NCI-H2029 treated with DMSO at 0.1 percent for 48 hours (cell line): ENCODE results near the gene AATK.
A peak's percentile ranks its signal among the peaks of the same experiment; 100 is the strongest.

Experiments used
- DNase-seq: peaks from one replicate; lab custom pipeline; 2025; lab: John Stamatoyannopoulos, UW

Gene AATK

DNA sequence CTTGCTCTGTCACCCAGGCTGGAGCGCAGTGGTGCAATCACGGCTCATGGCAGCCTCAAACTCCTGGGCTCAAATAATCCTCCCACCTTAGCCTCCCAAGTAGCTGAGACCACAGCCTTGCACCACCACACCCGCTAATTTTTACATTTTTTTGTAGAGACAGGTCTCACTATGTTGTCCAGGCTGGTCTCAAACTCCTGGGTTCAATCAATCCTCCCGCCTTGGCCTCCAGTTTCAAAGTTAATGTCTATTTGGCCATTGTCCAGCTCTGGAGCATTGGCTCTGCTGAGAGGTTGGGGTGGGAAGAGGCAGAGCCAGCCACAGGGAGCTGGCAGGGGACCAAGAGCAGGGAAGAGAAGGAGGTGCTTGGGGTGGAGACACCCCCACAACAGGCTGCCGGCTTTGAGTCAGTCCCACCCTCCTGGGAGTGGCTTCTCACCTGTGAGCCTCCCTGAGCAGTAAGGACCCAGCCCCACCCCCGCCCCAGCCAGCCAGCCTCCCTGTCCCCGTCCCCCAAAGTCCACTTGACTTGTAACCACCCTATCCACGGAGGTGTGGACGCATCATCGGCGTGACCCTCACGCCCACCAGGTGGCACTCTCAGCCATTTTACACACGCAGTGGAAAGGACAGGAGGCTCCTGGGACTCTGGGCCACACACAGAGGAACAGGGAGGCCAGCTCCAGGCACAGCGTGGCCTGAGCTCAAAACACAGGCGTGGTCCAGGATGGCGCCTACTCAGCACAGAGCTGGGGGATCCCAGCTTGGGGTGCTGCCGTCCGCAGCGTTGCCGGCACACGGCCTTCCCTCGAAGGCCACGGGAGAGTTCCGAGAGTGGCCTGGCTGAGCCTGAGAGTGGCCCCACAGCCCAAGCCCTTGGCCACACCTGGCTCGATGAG is 23.5 kb downstream of the AATK start:
- peak; percentile 63 for DNase-seq

GRCh38 chr17:81140695-81141094 is 25.3 kb downstream of the AATK start:
- no peak for DNase-seq

GRCh38 chr17:81140018-81140417 is 26.0 kb downstream of the AATK start:
- no peak for DNase-seq

GRCh38 chr17:81139428-81139827 is 26.6 kb downstream of the AATK start:
- no peak for DNase-seq

GRCh38 chr17:81138500-81138899 is 27.5 kb downstream of the AATK start:
- no peak for DNase-seq

DNA sequence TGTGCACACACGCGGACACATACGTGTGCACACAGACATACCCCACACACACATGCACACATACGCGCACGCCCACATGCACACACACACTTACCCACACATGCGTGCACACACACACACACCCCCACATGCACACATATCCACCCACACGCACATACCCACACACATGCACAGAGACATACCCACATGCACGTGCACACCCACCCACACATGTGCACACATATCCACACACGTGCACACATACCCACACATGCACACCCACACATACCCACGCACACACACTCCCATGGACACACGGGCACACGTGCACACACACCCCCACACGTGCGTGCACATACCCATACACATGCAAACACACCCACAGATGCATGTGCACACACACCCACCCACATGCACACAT is 27.9 kb downstream of the AATK start:
- no peak for DNase-seq

GRCh38 chr17:81137248-81137647 is 28.8 kb downstream of the AATK start:
- DNase-seq = no peak

- DNase-seq = no peak
Observed at GRCh38 chr17:81136366-81136765, 29.7 kb downstream of the AATK start.

- DNase-seq = no peak
Observed at GRCh38 chr17:81135505-81136278, 30.3 kb downstream of the AATK start.

DNA sequence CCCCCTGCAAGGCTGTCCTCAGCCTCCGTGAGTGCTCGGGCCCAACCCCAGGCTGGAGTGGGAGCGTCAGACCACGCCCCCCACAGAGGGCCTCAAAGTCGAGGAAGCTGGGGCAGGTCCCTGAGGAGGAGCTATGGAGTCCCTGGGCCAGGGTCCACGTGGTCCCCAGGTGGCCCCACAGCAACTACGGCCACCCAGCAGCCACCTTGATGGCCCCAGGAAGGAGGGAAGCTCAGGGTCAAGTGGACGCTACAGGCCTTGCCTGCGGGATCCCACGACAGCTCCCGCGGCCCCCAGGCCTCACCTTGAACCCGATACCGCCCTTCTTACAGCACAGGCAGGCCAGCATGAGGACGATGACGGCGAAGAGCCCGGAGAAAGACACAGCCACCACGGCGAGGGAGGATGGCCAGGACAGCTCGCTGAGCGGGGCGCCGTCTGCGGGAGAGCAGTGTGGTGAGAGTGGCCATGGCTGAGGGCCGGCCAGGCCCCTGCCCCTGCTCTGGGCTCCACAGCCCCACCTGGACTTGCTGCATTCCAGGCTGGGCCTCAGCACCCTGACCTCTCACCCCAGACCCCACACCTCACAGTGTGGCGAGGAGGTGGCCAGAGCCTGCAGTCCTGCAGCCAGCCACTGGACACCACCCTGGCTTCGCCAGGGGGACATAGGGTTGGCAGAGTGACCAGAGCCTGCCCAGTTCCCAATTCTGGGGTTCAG is 31.8 kb downstream of the AATK start:
- DNase-seq = no peak

- no peak for DNase-seq
Observed at GRCh38 chr17:81132770-81133723, 33.0 kb downstream of the AATK start.

DNA sequence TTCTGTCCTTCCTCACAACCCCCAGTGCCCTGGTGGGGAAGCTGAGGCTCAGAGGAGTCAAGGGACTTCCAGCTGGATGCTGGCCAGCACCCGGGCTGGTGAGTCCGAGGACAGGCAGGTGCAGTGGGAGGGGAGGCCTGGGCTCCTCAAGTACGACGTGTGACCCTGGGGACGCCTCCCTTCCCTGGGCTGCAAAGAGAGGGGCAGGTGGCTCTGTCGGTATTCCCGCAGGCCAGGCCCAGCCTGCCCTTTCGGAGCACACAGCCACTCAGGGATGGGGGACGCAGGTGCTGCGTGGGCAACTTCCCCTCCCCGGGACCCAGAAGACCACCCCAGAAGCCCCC is 33.9 kb downstream of the AATK start:
- no peak for DNase-seq

DNA sequence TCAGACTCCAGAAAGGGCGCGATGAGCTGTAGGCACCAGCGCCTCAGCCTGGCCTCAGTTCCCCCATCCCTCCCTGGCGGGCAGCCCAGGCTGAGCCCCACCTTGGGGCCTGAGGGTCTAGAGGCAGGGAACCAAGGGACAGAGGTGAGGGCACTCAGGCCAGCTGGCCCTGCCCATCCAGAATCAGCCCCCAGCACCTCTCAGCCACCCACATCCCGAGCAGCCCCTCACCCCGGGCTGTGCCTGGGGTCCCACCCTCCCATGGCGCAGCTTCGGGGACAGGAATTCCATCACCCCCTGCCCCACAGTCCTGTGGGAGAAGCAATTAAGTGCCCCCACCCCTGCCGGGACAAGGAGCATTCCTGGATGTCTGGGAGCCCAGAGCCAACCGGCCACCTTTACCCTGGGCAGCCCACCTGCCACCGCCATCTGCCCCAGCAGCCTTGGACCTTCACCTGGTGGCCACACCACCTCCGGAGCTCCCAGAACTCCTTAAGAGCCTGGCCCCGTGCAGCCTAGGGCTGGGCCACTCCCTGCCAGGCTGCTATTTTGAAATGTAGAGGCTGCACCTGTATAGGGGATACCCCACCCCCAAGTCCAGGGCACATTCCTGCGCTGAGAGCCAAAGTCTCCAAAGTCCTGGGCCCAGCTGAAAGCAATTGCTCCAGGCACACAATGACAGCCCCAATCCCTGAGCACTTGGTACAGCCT is 34.4 kb downstream of the AATK start:
- no peak for DNase-seq

DNA sequence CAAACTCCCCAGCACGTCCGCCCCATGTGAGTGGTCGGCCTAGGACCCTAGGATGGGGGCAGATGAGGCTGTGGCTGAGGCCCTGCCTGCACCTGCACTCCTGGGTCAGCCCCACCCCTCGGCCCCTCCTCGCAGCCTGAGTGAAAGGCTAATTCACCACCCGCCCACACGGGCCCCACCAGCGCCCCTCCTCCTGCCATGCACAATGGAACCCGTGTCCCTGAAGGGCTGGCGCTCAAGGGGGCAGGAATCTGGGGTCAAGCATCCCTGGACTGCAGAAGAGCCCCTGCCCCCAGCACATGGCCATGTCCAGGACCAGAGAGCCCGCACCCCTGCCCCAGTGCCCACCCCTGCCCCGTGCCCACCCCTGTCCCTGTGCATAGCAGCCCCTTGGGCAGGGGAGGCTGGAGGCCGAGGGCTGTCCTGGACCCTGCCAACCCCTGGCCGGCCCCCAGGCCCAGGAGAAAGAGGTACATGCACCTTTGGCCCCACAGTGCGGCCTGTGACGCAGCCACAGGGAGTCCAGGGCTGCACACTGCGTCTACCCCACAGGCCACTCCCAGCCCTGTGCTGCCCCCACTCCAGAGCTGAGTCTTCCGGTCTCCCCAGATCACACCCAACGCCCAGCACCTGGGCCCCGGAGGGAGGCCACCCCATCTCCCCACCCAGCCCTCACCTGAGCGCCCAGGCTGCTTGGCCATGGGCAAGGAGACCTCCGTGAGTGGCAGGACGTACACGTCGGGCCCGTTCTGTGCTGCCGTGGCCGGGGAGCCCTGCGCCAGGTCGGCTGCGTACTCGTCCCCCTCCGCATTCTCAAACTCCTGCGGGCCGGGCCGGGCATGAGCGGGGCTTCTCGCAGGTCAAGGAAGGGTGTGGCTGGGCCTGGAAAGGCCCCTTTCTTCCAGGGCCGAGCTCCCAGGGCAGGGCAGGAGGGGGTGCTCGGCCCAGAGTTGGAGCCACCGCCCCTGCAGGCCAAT is 35.3 kb downstream of the AATK start:
- DNase-seq = no peak

DNA sequence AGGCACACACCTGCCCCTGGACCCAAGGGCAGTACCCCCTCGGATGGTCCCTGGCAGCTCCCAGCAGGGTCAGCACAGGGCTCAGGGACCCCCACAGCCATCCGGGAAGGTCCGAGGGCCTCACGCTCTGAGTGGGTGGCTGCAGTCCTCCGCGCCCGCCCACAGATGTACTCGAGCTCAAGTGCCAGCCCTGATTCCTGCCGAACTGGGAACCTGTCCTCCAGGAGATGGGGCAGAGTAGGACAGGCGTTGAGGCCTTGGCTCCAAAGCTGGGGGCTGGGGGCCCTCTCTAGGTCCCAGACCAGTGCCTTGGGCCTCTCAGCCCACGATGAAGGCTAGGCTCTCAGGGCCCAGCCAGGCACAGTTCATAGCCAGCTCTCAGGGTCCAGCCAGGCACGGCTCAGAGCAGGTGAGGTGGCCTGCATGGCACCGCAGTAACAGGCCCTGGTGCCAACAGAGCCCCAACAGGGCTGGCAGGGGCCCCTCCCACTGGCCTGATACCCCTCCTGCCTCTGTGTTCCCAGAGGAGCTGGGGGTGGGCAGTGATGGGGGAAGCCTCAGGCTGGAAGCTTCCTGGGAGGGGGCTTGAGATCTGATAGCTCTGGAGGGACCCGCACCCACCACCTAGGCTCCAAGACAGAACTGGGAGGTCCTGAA is 36.2 kb downstream of the AATK start:
- no peak for DNase-seq

DNA sequence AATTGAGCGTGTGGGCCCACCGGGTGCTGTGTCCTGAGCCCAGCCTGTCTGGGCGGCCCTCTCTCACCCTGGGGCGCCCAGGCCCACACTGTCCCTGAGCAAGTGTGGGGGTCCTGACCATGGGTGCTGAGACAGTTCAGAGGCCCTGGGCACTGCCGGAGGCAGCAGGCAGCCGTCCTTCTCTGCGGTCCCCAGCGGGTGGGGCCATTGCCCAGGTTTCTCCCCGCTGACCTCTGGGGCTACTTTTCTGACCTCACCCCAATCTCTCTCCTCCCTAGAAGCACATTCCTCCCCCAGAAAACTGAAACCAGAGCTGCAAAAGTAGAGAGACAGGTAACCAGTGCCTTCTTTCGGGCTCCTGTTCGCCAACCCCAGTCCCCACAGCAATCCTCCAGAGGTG is 36.7 kb downstream of the AATK start:
- no peak for DNase-seq

GRCh38 chr17:81128774-81129173 is 37.2 kb downstream of the AATK start:
- no peak for DNase-seq

DNA sequence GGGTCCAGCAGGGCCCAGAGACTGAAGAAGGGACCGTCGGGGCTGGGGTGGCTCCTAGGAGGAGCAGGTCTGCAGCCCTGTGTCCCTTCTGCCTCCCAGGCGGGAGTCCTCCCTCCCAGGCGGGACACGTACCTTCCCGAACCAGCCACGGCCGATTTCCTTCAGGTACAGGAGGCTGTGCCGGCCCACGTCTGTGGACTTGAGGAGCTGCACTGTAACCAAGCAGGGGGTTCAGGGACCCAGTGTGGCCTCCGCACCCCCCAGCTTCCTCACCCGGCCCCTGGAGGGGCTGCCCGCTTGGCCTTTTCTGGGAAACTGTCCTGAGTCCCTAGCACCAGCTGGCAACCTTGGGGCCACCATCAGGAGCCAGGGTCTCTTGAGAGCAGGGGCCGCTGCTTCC is 37.7 kb downstream of the AATK start:
- no peak for DNase-seq

GRCh38 chr17:81127526-81128177 is 38.4 kb downstream of the AATK start:
- no peak for DNase-seq
